ENCODE data around the gene ZC3H13. TPM values are rescaled to one million over a fixed set of nuclear protein-coding genes. Genes with fewer than 3 reads are reported as not detected.

Gene ZC3H13
- total and polyA plus RNA-seq, 2 of the 8 experiments (the other 6 are each of a cell fraction or from before 2014, with no cell fraction given), result 5.1 to 57.8 TPM

DNA sequence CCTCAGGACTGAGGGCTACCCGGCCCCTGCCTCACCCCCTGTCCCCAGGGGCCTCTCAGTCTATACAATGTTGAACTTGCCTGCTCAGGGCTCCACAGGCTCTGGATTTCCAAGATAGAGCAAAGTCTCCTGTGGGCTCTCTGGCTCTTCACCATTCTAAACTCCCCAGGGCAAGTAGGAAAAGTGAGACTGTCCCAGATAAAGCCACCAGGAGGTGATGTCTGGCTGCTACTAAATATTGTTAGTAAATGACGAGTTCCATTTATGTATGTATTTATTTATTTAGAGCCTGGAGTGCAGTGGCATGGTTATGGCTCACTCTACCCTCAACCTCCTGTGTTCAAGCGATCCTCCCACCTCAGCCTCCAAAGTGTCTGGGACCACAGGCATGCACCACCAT lies 127.4 kb downstream of the ZC3H13 start:
- no peak overlapping the region for H2AFZ ChIP-seq (ENCODE audit: low read length)
- ChIA-PET CTCF (ENCODE audit: partially characterized antibody) (interaction anchor here (0.7 to 1.5 kb wide), 2 partner anchors 9 to 27 kb away, joined by 3 to 7 read pairs; no protein-coding TSS in a partner anchor), POLR2A (ENCODE audit: partially characterized antibody) (no interaction called here)
- H3K18ac ChIP-seq (ENCODE audit: extremely low read depth, low read length), result no peak overlapping the region
- H2BK5ac ChIP-seq (ENCODE audit: low read depth, low read length), result no peak overlapping the region
- no peak overlapping the region for H3K4me2 ChIP-seq (ENCODE audit: insufficient read depth in 1 of 2, low read depth in 2 of 2, low read length in 2 of 2)
- H3K36me3 ChIP-seq (ENCODE audit: control insufficient read depth in 2 of 4, insufficient read depth in 4 of 4, low read length in 3 of 4), result no peaks in the 10 kb centered on the region
- no peak overlapping the region for H4K5ac ChIP-seq (ENCODE audit: insufficient read length, low read depth, low read length)
- no peak overlapping the region for H2BK15ac ChIP-seq (ENCODE audit: low read length)
- H2AK5ac ChIP-seq (ENCODE audit: low read depth, low read length), result no peak overlapping the region
- H3K4me3 ChIP-seq (ENCODE audit: extremely low read depth in 1 of 4, insufficient read depth in 2 of 4, low read depth in 3 of 4, low read length in 4 of 4), result no peak overlapping the region
- H2BK120ac ChIP-seq (replicated peaks; ENCODE audit: low read depth, low read length), result no peak overlapping the region
- no peak overlapping the region for H4K8ac ChIP-seq (ENCODE audit: extremely low read depth, insufficient read depth, low read length)
- H3K4me1 ChIP-seq (replicated peaks in 1 of 4; ENCODE audit: control insufficient read depth in 3 of 4, insufficient read depth in 4 of 4, low read length in 3 of 4), result peaks cover 0 to 3% (median 1%) of the 10 kb centered on the region in 4 experiments; a peak in 1 of 7 replicates
- no peaks in the 10 kb centered on the region for H4K20me1 ChIP-seq (replicated peaks in 1 of 2; ENCODE audit: control insufficient read depth in 1 of 2, insufficient read depth in 2 of 2, low read length in 2 of 2)
- no peaks in the 10 kb centered on the region for H3K27me3 ChIP-seq (replicated peaks in 1 of 4; ENCODE audit: control insufficient read depth in 3 of 4, extremely low read depth in 1 of 4, insufficient read depth in 3 of 4, low read length in 3 of 4)
- no peaks in the 10 kb centered on the region for H3K23me2 ChIP-seq (ENCODE audit: low read depth, low read length)
- H3K9ac ChIP-seq (replicated peaks in 1 of 4; ENCODE audit: extremely low read depth in 1 of 4, low read depth in 3 of 4, low read length in 3 of 4), result no peak overlapping the region
- TF ChIP-seq RAD21 (IDR thresholded peaks at IDR 0.05 in 1 of 2, conservative IDR thresholded peaks at IDR 0.05 in 1 of 2; ENCODE audit: low read depth in 2 of 2, low read length in 2 of 2), result peak in 1 of 2 experiments; percentile 27; a peak in 1 of 4 replicates
- TF ChIP-seq, protein P1, sequence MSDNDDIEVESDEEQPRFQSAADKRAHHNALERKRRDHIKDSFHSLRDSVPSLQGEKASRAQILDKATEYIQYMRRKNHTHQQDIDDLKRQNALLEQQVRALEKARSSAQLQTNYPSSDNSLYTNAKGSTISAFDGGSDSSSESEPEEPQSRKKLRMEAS (IDR thresholded peaks at IDR 0.05), result no peak
- TF ChIP-seq, protein P2, sequence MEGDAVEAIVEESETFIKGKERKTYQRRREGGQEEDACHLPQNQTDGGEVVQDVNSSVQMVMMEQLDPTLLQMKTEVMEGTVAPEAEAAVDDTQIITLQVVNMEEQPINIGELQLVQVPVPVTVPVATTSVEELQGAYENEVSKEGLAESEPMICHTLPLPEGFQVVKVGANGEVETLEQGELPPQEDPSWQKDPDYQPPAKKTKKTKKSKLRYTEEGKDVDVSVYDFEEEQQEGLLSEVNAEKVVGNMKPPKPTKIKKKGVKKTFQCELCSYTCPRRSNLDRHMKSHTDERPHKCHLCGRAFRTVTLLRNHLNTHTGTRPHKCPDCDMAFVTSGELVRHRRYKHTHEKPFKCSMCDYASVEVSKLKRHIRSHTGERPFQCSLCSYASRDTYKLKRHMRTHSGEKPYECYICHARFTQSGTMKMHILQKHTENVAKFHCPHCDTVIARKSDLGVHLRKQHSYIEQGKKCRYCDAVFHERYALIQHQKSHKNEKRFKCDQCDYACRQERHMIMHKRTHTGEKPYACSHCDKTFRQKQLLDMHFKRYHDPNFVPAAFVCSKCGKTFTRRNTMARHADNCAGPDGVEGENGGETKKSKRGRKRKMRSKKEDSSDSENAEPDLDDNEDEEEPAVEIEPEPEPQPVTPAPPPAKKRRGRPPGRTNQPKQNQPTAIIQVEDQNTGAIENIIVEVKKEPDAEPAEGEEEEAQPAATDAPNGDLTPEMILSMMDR (IDR thresholded peaks at IDR 0.05; ENCODE audit: control extremely low read depth in 1 of 3, insufficient read depth in 1 of 3, low read depth in 1 of 3, low read length in 3 of 3), result peak in 1 of 3 experiments; percentile 13; a peak in 1 of 4 replicates
- H3K4ac ChIP-seq (replicated peaks; ENCODE audit: insufficient read length, low read depth, low read length), result no peak overlapping the region
- H3K56ac ChIP-seq (replicated peaks; ENCODE audit: insufficient read length, low read depth, low read length), result no peak overlapping the region
- no peak overlapping the region for H2BK12ac ChIP-seq (ENCODE audit: low read depth, low read length)
- H3K79me1 ChIP-seq (ENCODE audit: low read depth, low read length), result no peaks in the 10 kb centered on the region
- H3K14ac ChIP-seq (ENCODE audit: insufficient read length), result no peak overlapping the region
- no peak overlapping the region for H3K27ac ChIP-seq (ENCODE audit: low read depth, low read length)
- H3K23ac ChIP-seq (ENCODE audit: insufficient read length), result no peak overlapping the region
- no peaks in the 10 kb centered on the region for H3K9me3 ChIP-seq (ENCODE audit: insufficient read depth in 2 of 2, low read depth in 1 of 2, low read length in 1 of 2)
- no peak overlapping the region for H4K91ac ChIP-seq (replicated peaks; ENCODE audit: insufficient read length, low read length)
- no peaks in the 10 kb centered on the region for H3K79me2 ChIP-seq (ENCODE audit: control insufficient read depth in 1 of 2, insufficient read depth in 2 of 2, low read length in 2 of 2)
- FAIRE-seq, result no peak
- H2BK20ac ChIP-seq (ENCODE audit: low read length), result no peak overlapping the region
- DNase-seq (ENCODE audit: low read depth in 1 of 2, low spot score in 2 of 2), result no peak
- 96% methylated on average over 3 of the region's 3 CpGs; no CpG with 5 or more reads in 1 of the 2 experiments for WGBS, 2 experiments (ENCODE audit: extremely low coverage in 1 of 2, insufficient coverage in 1 of 2, insufficient read length in 1 of 2, insufficient replicate concordance in 2 of 2, low coverage in 1 of 2, low lambda C conversion rate in 2 of 2, missing lambda C conversion rate in 1 of 2)

Data from H1 (cell line).